Measurements from ENCODE around the gene TRIM31. TPM values are rescaled to one million over a fixed set of nuclear protein-coding genes. Genes with fewer than 3 reads are reported as not detected.

TRIM31 gene
- total and polyA plus RNA-seq, 4 donors: 0.16 to 1.3 (median 0.48) TPM

- H3K27ac ChIP-seq (ENCODE audit: low read depth in 1 of 2, low read length in 2 of 2): no peak overlapping the region
- H3K9me3 ChIP-seq (ENCODE audit: control insufficient read depth in 4 of 4, low read length in 3 of 4): no peaks in the 10 kb centered on the region
- no peak for DNase-seq (ENCODE audit: low spot score)
- no peak overlapping the region for H3K4me3 ChIP-seq (ENCODE audit: low read depth in 1 of 3, low read length in 3 of 3)
- H3K9ac ChIP-seq (ENCODE audit: low read depth in 1 of 2, low read length in 2 of 2): no peak overlapping the region
- 56% methylated on average over 4 of the region's 4 CpGs for WGBS
- H3K36me3 ChIP-seq (ENCODE audit: control insufficient read depth in 4 of 4, insufficient read depth in 3 of 4, low read depth in 1 of 4, low read length in 3 of 4): no peaks in the 10 kb centered on the region
- TF ChIP-seq SP1 (IDR thresholded peaks at IDR 0.05) (no peak), RXRA (IDR thresholded peaks at IDR 0.05) (no peak), HNF4A (conservative IDR thresholded peaks at IDR 0.05) (no peak), MAX (IDR thresholded peaks at IDR 0.05) (no peak), GABPA (IDR thresholded peaks at IDR 0.05 in 1 of 2, conservative IDR thresholded peaks at IDR 0.05 in 1 of 2) (no peak), JUND (IDR thresholded peaks at IDR 0.05) (no peak), FOXA1 (IDR thresholded peaks at IDR 0.05) (no peak), TAF1 (conservative IDR thresholded peaks at IDR 0.05) (no peak), REST (IDR thresholded peaks at IDR 0.05) (no peak), FOXA2 (IDR thresholded peaks at IDR 0.05) (no peak), YY1 (IDR thresholded peaks at IDR 0.05) (no peak), RAD21 (IDR thresholded peaks at IDR 0.05) (no peak), ATF3 (IDR thresholded peaks at IDR 0.05) (no peak), HNF4G (IDR thresholded peaks at IDR 0.05) (no peak), NR2F2 (IDR thresholded peaks at IDR 0.05) (no peak), EGR1 (IDR thresholded peaks at IDR 0.05; ENCODE audit: low read depth in 2 of 2) (no peak)
- TF ChIP-seq, protein P1, sequence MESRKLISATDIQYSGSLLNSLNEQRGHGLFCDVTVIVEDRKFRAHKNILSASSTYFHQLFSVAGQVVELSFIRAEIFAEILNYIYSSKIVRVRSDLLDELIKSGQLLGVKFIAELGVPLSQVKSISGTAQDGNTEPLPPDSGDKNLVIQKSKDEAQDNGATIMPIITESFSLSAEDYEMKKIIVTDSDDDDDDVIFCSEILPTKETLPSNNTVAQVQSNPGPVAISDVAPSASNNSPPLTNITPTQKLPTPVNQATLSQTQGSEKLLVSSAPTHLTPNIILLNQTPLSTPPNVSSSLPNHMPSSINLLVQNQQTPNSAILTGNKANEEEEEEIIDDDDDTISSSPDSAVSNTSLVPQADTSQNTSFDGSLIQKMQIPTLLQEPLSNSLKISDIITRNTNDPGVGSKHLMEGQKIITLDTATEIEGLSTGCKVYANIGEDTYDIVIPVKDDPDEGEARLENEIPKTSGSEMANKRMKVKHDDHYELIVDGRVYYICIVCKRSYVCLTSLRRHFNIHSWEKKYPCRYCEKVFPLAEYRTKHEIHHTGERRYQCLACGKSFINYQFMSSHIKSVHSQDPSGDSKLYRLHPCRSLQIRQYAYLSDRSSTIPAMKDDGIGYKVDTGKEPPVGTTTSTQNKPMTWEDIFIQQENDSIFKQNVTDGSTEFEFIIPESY (IDR thresholded peaks at IDR 0.05): no peak
- TF ChIP-seq, protein P2, sequence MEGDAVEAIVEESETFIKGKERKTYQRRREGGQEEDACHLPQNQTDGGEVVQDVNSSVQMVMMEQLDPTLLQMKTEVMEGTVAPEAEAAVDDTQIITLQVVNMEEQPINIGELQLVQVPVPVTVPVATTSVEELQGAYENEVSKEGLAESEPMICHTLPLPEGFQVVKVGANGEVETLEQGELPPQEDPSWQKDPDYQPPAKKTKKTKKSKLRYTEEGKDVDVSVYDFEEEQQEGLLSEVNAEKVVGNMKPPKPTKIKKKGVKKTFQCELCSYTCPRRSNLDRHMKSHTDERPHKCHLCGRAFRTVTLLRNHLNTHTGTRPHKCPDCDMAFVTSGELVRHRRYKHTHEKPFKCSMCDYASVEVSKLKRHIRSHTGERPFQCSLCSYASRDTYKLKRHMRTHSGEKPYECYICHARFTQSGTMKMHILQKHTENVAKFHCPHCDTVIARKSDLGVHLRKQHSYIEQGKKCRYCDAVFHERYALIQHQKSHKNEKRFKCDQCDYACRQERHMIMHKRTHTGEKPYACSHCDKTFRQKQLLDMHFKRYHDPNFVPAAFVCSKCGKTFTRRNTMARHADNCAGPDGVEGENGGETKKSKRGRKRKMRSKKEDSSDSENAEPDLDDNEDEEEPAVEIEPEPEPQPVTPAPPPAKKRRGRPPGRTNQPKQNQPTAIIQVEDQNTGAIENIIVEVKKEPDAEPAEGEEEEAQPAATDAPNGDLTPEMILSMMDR (IDR thresholded peaks at IDR 0.05; ENCODE audit: low read depth, low read length, missing input control): no peak
- peaks cover 3 to 16% (median 7%) of the 10 kb centered on the region in 4 donors for H3K27me3 ChIP-seq (ENCODE audit: control insufficient read depth in 4 of 4, insufficient read depth in 4 of 4, low read length in 3 of 4)
- H3K4me1 ChIP-seq (ENCODE audit: control insufficient read depth in 4 of 4, insufficient read depth in 4 of 4, low read length in 3 of 4): peaks cover 6 to 13% (median 9%) of the 10 kb centered on the region in 4 donors
These were observed 35.7 kb downstream of the TRIM31 start for GRCh38 chr6:30077218-30077617.
